ENCODE results near the gene SLITRK2. TPM values are rescaled to one million over a fixed set of nuclear protein-coding genes. Genes with fewer than 3 reads are reported as not detected.
A peak's percentile ranks its signal among the peaks of the same experiment; 100 is the strongest.

Gene SLITRK2
- total RNA-seq, 1 experiment from 2014 or later: under 0.01 TPM

DNA sequence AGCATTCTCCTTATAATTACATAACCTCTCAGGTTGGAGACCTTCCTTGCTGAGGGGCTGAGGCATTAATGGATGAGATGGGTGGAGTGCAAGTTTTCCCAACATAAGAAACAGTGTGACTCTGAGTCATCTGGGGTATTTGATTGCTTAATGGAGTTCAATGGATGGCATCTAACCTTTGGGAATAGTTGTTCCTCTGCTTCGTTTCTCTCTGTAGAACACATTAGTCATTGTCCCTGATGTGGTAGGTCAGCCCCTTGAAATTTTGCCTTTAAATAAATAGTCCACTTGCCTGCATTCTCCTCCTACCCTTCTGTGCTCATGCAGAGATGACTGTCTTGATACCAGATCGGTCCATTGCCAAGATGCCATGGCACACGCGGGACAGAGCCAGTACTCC lies 38.6 kb downstream of the SLITRK2 start:
- DNase-seq (ENCODE audit: low read depth): no peak

DNA sequence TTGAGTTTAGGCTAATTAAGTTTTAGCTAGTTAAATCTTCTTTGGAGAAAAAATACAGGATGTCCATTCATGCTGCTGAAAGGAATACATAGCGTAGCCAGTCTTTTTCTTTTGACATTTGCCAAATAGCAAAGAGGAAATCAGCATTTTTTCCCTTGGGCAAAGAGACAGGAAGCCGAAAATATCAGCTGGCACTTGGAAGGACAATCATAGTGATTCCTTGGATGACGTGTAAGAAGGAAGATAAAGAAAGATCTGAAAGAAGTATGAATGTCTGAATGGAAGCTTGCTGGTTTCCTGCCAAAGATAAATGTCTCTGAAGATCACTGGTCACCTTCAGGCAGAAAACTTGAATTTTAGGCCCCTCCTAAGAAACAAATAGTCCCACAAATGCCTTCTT lies 44.2 kb downstream of the SLITRK2 start:
- DNase-seq (ENCODE audit: low read depth): peak; percentile 4

DNA sequence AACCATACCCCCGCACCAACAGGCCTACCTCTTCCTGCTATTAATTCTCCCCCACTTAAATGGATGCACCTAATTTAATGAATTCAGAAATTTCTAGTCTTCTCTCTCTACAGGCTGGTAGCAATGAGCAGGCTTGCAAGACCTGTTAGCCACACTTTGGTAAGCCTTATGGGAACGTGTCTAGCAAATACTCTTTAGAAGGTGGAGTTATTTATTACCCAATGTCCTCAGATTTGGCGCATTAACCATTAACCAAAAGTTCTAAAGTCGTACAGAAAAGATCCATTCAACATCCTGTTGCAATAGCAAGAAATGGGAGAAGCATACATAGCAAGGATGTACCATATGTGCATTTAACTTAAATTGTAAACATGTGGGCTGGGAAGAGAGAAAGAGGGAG lies 47.5 kb downstream of the SLITRK2 start:
- DNase-seq (ENCODE audit: low read depth): no peak

All from RPMI7951 (cell line).